SK-N-SH treated with all-trans-retinoic acid at 6 μM for 48 hours (cell line): Measurements from ENCODE around the gene SEMA5B.

ENCODE experiments used
- ATAC-seq: fragments of 200-7000 bp; cut with Tn5 transposase; 3 replicates; pipeline ENCODE4 v1.9.1; 2020; ENCODE audit warnings: mild to moderate bottlenecking, moderate library complexity
- CSDC2 ChIP-seq: fragments of 250-450 bp; sonication (Bioruptor Pico); IDR thresholded peaks from 2 replicates; pipeline ENCODE4 v1.5.0; 2020; ENCODE audit warnings: mild to moderate bottlenecking, moderate library complexity
- ESRRG ChIP-seq: fragments of 250-450 bp; sonication (Bioruptor Pico); IDR thresholded peaks from 2 replicates; pipeline ENCODE4 v1.6.1; 2021; ENCODE audit warnings: mild to moderate bottlenecking
- GLIS3 ChIP-seq: fragments of 250-450 bp; sonication (Bioruptor Pico); IDR thresholded peaks from 2 replicates; pipeline ENCODE4 v1.5.0; 2020; ENCODE audit warnings: mild to moderate bottlenecking, moderate library complexity
- ISL1 ChIP-seq: fragments of 250-450 bp; sonication (Bioruptor Pico); IDR thresholded peaks from 2 replicates; pipeline ENCODE4 v2.1.2; 2022; ENCODE audit warnings: mild to moderate bottlenecking, moderate library complexity
- PATZ1 ChIP-seq: fragments of 250-450 bp; sonication (Bioruptor Pico); IDR thresholded peaks from 2 replicates; pipeline ENCODE4 v1.8.0; 2020; ENCODE audit warnings: mild to moderate bottlenecking, moderate library complexity, borderline replicate concordance
- PPARA ChIP-seq: fragments of 250-450 bp; sonication (Bioruptor Pico); IDR thresholded peaks from 2 replicates; pipeline ENCODE4 v1.5.0; 2020; ENCODE audit warnings: mild to moderate bottlenecking, borderline replicate concordance
- RARB ChIP-seq: fragments of 250-450 bp; sonication (Bioruptor Pico); IDR thresholded peaks from 2 replicates; pipeline ENCODE4 v1.8.0; 2021; ENCODE audit warnings: mild to moderate bottlenecking, moderate library complexity
- SNAI2 ChIP-seq: fragments of 250-450 bp; sonication (Bioruptor Pico); IDR thresholded peaks from 2 replicates; pipeline ENCODE4 v1.5.0; 2020; ENCODE audit warnings: mild to moderate bottlenecking, moderate library complexity
- TOX ChIP-seq: fragments of 250-450 bp; sonication (Bioruptor Pico); IDR thresholded peaks from 2 replicates; pipeline ENCODE4 v1.8.0; 2021; ENCODE audit warnings: mild to moderate bottlenecking, moderate library complexity, borderline replicate concordance
- ZC3H10 ChIP-seq: fragments of 250-450 bp; sonication (Bioruptor Pico); IDR thresholded peaks from 2 replicates; pipeline ENCODE4 v1.5.1; 2021; ENCODE audit warnings: mild to moderate bottlenecking, moderate library complexity
- ZFP3 ChIP-seq: fragments of 250-450 bp; sonication (Bioruptor Pico); IDR thresholded peaks from 2 replicates; pipeline ENCODE4 v1.5.0; 2020; ENCODE audit warnings: mild to moderate bottlenecking, moderate library complexity
- ZNF565 ChIP-seq: fragments of 450-650 bp; formaldehyde crosslinking; conservative IDR thresholded peaks from 2 replicates; pipeline ENCODE4 v1.5.0; 2020; ENCODE audit warnings: low read depth, mild to moderate bottlenecking, moderate library complexity
- ZNF70 ChIP-seq: fragments of 450-650 bp; formaldehyde crosslinking; IDR thresholded peaks from 2 replicates; pipeline ENCODE4 v1.5.0; 2020; ENCODE audit warnings: mild to moderate bottlenecking, moderate library complexity
- ZNF8 ChIP-seq: fragments of 450-650 bp; formaldehyde crosslinking; IDR thresholded peaks from 2 replicates; pipeline ENCODE4 v1.5.0; 2020; ENCODE audit warnings: mild to moderate bottlenecking, moderate library complexity
- TF ChIP-seq, protein P1 (sequence below): fragments of 250-450 bp; sonication (Bioruptor Pico); IDR thresholded peaks from 2 replicates; pipeline ENCODE4 v1.5.1; 2021; ENCODE audit warnings: mild to moderate bottlenecking, moderate library complexity
- TF ChIP-seq, protein P2 (sequence below): fragments of 250-450 bp; sonication (Bioruptor Pico); IDR thresholded peaks from 2 replicates; pipeline ENCODE4 v1.8.0; 2021; ENCODE audit warnings: low read depth, mild to moderate bottlenecking, moderate library complexity, borderline replicate concordance
- TF ChIP-seq, protein P3 (sequence below): fragments of 250-450 bp; sonication (Bioruptor Pico); IDR thresholded peaks from 2 replicates; pipeline ENCODE4 v1.5.0; 2020; ENCODE audit warnings: mild to moderate bottlenecking, moderate library complexity

Gene SEMA5B

GRCh38 chr3:122938783-122939425, 88.7 kb downstream of the SEMA5B start:
- TF ChIP-seq RARB (no peak), ESRRG (no peak), GLIS3 (CRISPR knock-in tag) (no peak), ISL1 (CRISPR knock-in tag) (no peak), ZFP3 (CRISPR knock-in tag) (no peak), ZC3H10 (CRISPR knock-in tag) (no peak), TOX (CRISPR knock-in tag) (no peak), ZNF8 (CRISPR knock-in tag) (no peak), PATZ1 (CRISPR knock-in tag) (no peak), ZNF70 (no peak), PPARA (CRISPR knock-in tag) (no peak)
- TF ChIP-seq, protein P1, sequence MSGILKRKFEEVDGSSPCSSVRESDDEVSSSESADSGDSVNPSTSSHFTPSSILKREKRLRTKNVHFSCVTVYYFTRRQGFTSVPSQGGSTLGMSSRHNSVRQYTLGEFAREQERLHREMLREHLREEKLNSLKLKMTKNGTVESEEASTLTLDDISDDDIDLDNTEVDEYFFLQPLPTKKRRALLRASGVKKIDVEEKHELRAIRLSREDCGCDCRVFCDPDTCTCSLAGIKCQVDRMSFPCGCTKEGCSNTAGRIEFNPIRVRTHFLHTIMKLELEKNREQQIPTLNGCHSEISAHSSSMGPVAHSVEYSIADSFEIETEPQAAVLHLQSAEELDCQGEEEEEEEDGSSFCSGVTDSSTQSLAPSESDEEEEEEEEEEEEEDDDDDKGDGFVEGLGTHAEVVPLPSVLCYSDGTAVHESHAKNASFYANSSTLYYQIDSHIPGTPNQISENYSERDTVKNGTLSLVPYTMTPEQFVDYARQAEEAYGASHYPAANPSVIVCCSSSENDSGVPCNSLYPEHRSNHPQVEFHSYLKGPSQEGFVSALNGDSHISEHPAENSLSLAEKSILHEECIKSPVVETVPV (CRISPR knock-in tag), result no peak
- TF ChIP-seq, protein P2, sequence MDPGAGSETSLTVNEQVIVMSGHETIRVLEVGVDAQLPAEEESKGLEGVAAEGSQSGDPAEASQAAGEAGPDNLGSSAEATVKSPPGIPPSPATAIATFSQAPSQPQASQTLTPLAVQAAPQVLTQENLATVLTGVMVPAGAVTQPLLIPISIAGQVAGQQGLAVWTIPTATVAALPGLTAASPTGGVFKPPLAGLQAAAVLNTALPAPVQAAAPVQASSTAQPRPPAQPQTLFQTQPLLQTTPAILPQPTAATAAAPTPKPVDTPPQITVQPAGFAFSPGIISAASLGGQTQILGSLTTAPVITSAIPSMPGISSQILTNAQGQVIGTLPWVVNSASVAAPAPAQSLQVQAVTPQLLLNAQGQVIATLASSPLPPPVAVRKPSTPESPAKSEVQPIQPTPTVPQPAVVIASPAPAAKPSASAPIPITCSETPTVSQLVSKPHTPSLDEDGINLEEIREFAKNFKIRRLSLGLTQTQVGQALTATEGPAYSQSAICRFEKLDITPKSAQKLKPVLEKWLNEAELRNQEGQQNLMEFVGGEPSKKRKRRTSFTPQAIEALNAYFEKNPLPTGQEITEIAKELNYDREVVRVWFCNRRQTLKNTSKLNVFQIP, result no peak
- no peak for ATAC-seq

GRCh38 chr3:122937745-122938144, 89.8 kb downstream of the SEMA5B start:
- TF ChIP-seq ZNF565 (CRISPR knock-in tag), result no peak
- no peak for ATAC-seq

GRCh38 chr3:122936986-122937385, 90.6 kb downstream of the SEMA5B start:
- ATAC-seq, result no peak; the same call in 2 of the 3 replicates
- TF ChIP-seq ISL1 (CRISPR knock-in tag), result no peak
- TF ChIP-seq, protein P1 (CRISPR knock-in tag), result no peak
- TF ChIP-seq ESRRG, result no peak
- no peak for TF ChIP-seq ZFP3 (CRISPR knock-in tag)
- TF ChIP-seq, all 23 proteins: peak for 0

DNA sequence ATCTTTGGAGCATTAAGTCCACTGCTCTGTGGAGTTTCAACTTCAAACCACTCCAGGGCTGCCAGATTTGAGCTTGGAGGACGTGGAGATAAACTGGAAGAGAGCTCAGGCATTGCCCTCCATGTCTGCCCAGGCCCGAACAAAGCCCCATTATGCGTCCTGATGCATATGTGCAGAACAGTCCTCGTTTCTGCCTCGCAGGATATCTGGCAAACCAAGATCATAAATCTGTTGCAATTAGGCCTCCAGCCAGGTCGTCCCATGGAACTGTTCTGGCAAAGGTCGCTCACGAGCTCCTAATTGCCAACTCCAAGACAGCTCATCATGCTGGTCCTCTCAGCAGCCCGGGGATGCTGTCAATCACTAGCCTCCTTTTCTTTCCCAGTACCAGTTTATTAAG, 91.2 kb downstream of the SEMA5B start:
- TF ChIP-seq, protein P3, sequence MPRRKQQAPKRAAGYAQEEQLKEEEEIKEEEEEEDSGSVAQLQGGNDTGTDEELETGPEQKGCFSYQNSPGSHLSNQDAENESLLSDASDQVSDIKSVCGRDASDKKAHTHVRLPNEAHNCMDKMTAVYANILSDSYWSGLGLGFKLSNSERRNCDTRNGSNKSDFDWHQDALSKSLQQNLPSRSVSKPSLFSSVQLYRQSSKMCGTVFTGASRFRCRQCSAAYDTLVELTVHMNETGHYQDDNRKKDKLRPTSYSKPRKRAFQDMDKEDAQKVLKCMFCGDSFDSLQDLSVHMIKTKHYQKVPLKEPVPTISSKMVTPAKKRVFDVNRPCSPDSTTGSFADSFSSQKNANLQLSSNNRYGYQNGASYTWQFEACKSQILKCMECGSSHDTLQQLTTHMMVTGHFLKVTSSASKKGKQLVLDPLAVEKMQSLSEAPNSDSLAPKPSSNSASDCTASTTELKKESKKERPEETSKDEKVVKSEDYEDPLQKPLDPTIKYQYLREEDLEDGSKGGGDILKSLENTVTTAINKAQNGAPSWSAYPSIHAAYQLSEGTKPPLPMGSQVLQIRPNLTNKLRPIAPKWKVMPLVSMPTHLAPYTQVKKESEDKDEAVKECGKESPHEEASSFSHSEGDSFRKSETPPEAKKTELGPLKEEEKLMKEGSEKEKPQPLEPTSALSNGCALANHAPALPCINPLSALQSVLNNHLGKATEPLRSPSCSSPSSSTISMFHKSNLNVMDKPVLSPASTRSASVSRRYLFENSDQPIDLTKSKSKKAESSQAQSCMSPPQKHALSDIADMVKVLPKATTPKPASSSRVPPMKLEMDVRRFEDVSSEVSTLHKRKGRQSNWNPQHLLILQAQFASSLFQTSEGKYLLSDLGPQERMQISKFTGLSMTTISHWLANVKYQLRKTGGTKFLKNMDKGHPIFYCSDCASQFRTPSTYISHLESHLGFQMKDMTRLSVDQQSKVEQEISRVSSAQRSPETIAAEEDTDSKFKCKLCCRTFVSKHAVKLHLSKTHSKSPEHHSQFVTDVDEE (CRISPR knock-in tag), result 0 out of 2 replicates have a peak, but pooled peaks have one; percentile 23
- TF ChIP-seq, protein P2, result no peak
- TF ChIP-seq CSDC2 (CRISPR knock-in tag), result no peak
- no peak for TF ChIP-seq SNAI2 (CRISPR knock-in tag)
- TF ChIP-seq ZFP3 (CRISPR knock-in tag), result peak; percentile 46; the same call in 1 of the 2 replicates
- peak; percentile 51; the same call in 1 of the 3 replicates for ATAC-seq
